Fibroblast of the aortic adventitia (primary cell): ENCODE data around the gene EPM2A. TPM values are rescaled to one million over a fixed set of nuclear protein-coding genes. Genes with fewer than 3 reads are reported as not detected.

Experiments
- DNase-seq: peaks from one replicate; pipeline ENCODE4 v3.0.0-alpha.2; 2010; ENCODE audit warnings: low read depth
- H3K4me3 ChIP-seq: 2 replicates; pipeline ENCODE4 v1.5.1; 2011; ENCODE audit warnings: low read depth, mild to moderate bottlenecking, control low read depth, low read length, moderate library complexity
- CTCF ChIP-seq: IDR thresholded peaks from 2 replicates; pipeline ENCODE4 v1.5.1; 2011; ENCODE audit warnings: mild to moderate bottlenecking, low read length, control low read depth, inconsistent platforms; ENCODE audit not compliant: insufficient read depth
- total RNA-seq: library from RNA; depleted of rRNA; stranded (reverse); fragments of >200 nt; gene quantifications from 2 replicates; pipeline ENCODE4 v1.2.3, GENCODE V29; 2012; ENCODE audit warnings: low replicate concordance

EPM2A gene
- total RNA-seq, 1 donor, result 8.0 TPM

GRCh38 chr6:145626857-145627256 lies 108.5 kb downstream of the EPM2A start:
- TF ChIP-seq CTCF, result no peak
- peak; percentile 24 for DNase-seq
- no peak overlapping the region for H3K4me3 ChIP-seq

- no peak for DNase-seq
- H3K4me3 ChIP-seq, result no peak overlapping the region
- no peak for TF ChIP-seq CTCF
Measured at GRCh38 chr6:145623231-145623630, 112.1 kb downstream of the EPM2A start.

GRCh38 chr6:145621776-145622175 lies 113.5 kb downstream of the EPM2A start:
- no peak for TF ChIP-seq CTCF
- DNase-seq, result no peak
- no peak overlapping the region for H3K4me3 ChIP-seq

GRCh38 chr6:145620088-145620487 lies 115.2 kb downstream of the EPM2A start:
- H3K4me3 ChIP-seq, result no peak overlapping the region
- no peak for DNase-seq
- no peak for TF ChIP-seq CTCF

- no peak for TF ChIP-seq CTCF
- DNase-seq, result no peak
- no peak overlapping the region for H3K4me3 ChIP-seq
Measured at GRCh38 chr6:145609521-145609920, 125.8 kb downstream of the EPM2A start.

- DNase-seq, result no peak
- H3K4me3 ChIP-seq, result no peak overlapping the region
- TF ChIP-seq CTCF, result no peak
Measured at GRCh38 chr6:145608850-145609249, 126.5 kb downstream of the EPM2A start.

- no peak for DNase-seq
- no peak overlapping the region for H3K4me3 ChIP-seq
- TF ChIP-seq CTCF, result no peak
Measured at GRCh38 chr6:145603991-145604390, 131.3 kb downstream of the EPM2A start.
